ENCODE data around the gene HOXA4.

DNA sequence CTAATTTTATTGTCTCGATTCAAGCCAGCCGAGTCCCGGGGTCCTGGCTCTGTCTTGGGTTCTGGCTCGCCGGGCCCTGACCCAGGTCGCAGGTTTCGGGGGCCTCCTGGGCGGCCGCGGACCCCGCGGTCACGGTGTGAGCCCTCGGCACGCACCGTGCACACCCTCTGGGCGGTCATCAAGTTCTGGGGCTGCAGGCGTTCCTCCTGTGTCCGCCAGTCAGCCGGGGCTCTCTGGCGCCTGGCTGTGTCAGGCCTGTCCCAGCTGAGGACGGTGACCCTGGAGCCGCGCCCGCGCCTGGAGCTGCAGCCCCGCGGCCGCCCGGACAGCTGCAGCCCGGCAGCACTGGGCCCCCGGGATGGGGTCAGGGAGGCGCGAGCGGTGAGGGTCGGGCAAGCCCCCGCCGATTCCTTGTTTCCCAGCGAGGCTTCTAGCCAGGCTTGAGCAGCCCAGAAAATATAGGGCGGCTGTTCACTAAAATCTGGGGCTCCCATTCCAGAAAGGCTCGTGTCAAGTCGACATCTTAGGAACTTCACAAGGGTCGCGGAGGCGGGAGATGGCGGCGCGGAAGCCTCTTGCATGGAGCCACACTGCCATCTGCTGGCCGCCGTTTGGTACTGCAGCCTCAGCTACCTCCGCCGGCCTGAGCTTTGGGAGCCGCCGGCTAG is 30.1 kb upstream of the HOXA4 start:
- TF ChIP-seq, protein P1, sequence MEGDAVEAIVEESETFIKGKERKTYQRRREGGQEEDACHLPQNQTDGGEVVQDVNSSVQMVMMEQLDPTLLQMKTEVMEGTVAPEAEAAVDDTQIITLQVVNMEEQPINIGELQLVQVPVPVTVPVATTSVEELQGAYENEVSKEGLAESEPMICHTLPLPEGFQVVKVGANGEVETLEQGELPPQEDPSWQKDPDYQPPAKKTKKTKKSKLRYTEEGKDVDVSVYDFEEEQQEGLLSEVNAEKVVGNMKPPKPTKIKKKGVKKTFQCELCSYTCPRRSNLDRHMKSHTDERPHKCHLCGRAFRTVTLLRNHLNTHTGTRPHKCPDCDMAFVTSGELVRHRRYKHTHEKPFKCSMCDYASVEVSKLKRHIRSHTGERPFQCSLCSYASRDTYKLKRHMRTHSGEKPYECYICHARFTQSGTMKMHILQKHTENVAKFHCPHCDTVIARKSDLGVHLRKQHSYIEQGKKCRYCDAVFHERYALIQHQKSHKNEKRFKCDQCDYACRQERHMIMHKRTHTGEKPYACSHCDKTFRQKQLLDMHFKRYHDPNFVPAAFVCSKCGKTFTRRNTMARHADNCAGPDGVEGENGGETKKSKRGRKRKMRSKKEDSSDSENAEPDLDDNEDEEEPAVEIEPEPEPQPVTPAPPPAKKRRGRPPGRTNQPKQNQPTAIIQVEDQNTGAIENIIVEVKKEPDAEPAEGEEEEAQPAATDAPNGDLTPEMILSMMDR (conservative IDR thresholded peaks at IDR 0.05 in 1 of 2, IDR thresholded peaks at IDR 0.05 in 1 of 2; ENCODE audit: low read depth in 1 of 2, low read length in 2 of 2), result peak; percentile 79 to 84
- TF ChIP-seq EZH2 (IDR thresholded peaks at IDR 0.05; ENCODE audit: low read length, missing control alignments), result no peak

Measured in fibroblast of lung (primary cell).